Inferior parietal cortex (tissue), 1 donor: ENCODE data around the gene ZNF148.

Experiments used
- DNase-seq: peaks from one replicate; pipeline ENCODE4 v3.0.0-alpha.2; 2016; ENCODE audit errors: extremely low spot score

Gene ZNF148

GRCh38 chr3:125334675-125335560 lies 40.2 kb downstream of the ZNF148 start:
- no peak for DNase-seq

- DNase-seq: no peak
These were observed 42.6 kb downstream of the ZNF148 start for GRCh38 chr3:125332504-125332903.

- DNase-seq: no peak
These were observed 43.9 kb downstream of the ZNF148 start for GRCh38 chr3:125331243-125331642.

GRCh38 chr3:125326957-125327356 lies 48.2 kb downstream of the ZNF148 start:
- no peak for DNase-seq

- no peak for DNase-seq
These were observed 49.4 kb downstream of the ZNF148 start for GRCh38 chr3:125325746-125326145.

GRCh38 chr3:125324341-125324740 lies 50.8 kb downstream of the ZNF148 start:
- no peak for DNase-seq

GRCh38 chr3:125322917-125323316 lies 52.2 kb downstream of the ZNF148 start:
- DNase-seq: no peak

- DNase-seq: no peak
These were observed 53.0 kb downstream of the ZNF148 start for GRCh38 chr3:125322166-125322565.

- no peak for DNase-seq
These were observed 55.4 kb downstream of the ZNF148 start for GRCh38 chr3:125319765-125320164.

- no peak for DNase-seq
These were observed 56.3 kb downstream of the ZNF148 start for GRCh38 chr3:125318871-125319270.

- DNase-seq: no peak
These were observed 56.8 kb downstream of the ZNF148 start for GRCh38 chr3:125318167-125318865.

GRCh38 chr3:125317761-125318160 lies 57.4 kb downstream of the ZNF148 start:
- no peak for DNase-seq

- DNase-seq: no peak
These were observed 58.2 kb downstream of the ZNF148 start for GRCh38 chr3:125316949-125317348.

GRCh38 chr3:125316246-125316645 lies 58.9 kb downstream of the ZNF148 start:
- DNase-seq: no peak

GRCh38 chr3:125313060-125313635 lies 62.0 kb downstream of the ZNF148 start:
- no peak for DNase-seq

GRCh38 chr3:125310623-125311081 lies 64.5 kb downstream of the ZNF148 start:
- DNase-seq: no peak

- DNase-seq: no peak
These were observed 65.6 kb downstream of the ZNF148 start for GRCh38 chr3:125309476-125309875.

GRCh38 chr3:125306620-125307019 lies 68.5 kb downstream of the ZNF148 start:
- DNase-seq: no peak

GRCh38 chr3:125302932-125303331 lies 72.2 kb downstream of the ZNF148 start:
- no peak for DNase-seq

- no peak for DNase-seq
These were observed 74.7 kb downstream of the ZNF148 start for GRCh38 chr3:125300416-125300815.

GRCh38 chr3:125294411-125294810 lies 80.7 kb downstream of the ZNF148 start:
- no peak for DNase-seq

GRCh38 chr3:125292015-125292414 lies 83.1 kb downstream of the ZNF148 start:
- no peak for DNase-seq
